Adipocyte (in vitro differentiated cells): ENCODE measurements around the gene CLPTM1L.
"Not testable (repeated sequence)": the region's sequence is repeated elsewhere in the genome, so short reads cannot be mapped to it uniquely, and the experiment has no call there.

ENCODE experiments used
- DNase-seq: peaks from one replicate; pipeline ENCODE4 v3.0.0-alpha.2; 2015; ENCODE audit warnings: low read depth
- H3K27me3 ChIP-seq: replicated peaks from 2 replicates; pipeline ENCODE4 v1.7.0; 2013; ENCODE audit warnings: mild to moderate bottlenecking, low read length, moderate library complexity; ENCODE audit not compliant: control insufficient read depth, insufficient read depth
- H3K36me3 ChIP-seq: 2 replicates; pipeline ENCODE4 v1.7.0; 2013; ENCODE audit warnings: low read length, mild to moderate bottlenecking, moderate library complexity; ENCODE audit not compliant: control insufficient read depth, insufficient read depth, severe bottlenecking
- H3K4me1 ChIP-seq: 2 replicates; pipeline ENCODE4 v1.7.0; 2013; ENCODE audit warnings: mild to moderate bottlenecking, low read length, moderate library complexity; ENCODE audit not compliant: control insufficient read depth, insufficient read depth
- H3K4me3 ChIP-seq: 2 replicates; pipeline ENCODE4 v1.7.0; 2013; ENCODE audit warnings: mild to moderate bottlenecking, low read length, moderate library complexity
- H3K9ac ChIP-seq: 2 replicates; pipeline ENCODE4 v1.7.0; 2013; ENCODE audit warnings: mild to moderate bottlenecking, low read length, moderate library complexity
- H3K9me3 ChIP-seq: 2 replicates; pipeline ENCODE4 v1.7.0; 2013; ENCODE audit warnings: mild to moderate bottlenecking, low read length, moderate library complexity; ENCODE audit not compliant: control insufficient read depth

The CLPTM1L gene

DNA sequence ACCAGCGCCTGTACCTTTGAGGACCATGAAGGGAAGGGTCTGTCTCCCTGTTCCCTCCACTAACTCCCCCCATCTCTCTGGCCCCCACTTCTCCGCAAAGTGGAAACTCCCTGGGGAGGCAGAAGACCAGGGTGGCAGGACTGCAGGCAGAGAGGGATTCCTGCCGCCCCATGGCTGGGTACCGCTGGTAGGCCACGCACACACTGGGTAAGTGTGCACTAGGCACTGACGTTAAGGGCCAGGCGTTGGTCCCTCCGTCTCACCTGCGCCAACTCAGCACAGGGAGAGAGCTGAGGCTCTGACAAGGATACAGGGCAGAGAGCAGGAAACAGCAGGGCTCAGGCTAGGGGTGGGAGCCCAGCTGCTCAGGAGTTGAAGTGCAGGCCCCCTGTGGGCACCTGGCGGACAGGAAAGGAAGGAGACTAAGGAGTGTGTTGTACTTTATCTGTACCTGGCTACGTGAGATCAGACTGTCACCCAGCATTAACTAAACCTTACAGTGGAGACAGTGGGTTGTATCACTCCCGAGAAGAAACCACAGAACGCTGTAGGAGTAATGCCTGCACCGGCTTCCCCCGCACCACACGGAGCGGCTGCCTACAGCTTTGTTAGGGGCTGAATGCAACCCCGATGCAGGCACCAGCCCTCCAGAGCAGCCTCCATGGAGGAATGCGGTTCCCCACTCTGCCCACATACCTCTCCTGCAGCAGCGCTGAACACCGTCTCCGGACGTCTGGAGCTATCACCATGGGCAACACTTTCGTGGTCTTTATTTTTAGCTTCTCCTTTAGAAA, 34.2 kb upstream of the CLPTM1L start:
- no peak overlapping the region for H3K4me3 ChIP-seq
- H3K4me1 ChIP-seq = peaks cover 17% of the 10 kb centered on the region
- no peaks in the 10 kb centered on the region for H3K9me3 ChIP-seq
- H3K36me3 ChIP-seq = no peaks in the 10 kb centered on the region
- DNase-seq = no peak
- no peak overlapping the region for H3K9ac ChIP-seq
- H3K27me3 ChIP-seq = peaks cover 49% of the 10 kb centered on the region

DNA sequence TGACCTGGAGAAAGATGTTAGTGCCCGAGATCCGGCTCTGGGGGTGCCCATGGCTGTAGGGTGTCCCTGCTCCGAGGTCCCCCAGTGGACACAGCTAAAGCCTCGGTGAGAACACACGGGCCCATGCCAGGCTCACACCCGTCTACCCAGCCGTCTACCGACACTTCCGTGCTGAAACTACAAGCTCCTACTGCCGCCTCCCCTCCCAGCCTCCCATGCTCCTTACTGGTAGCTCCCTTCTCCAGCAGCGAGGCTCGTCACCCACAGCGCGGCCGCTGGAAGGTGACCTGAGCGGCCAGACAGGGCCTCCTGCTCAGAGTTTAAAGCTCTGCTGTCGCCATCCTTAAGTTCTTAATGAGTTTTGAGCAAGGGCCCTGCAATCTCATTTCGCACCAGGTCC, 33.2 kb upstream of the CLPTM1L start:
- H3K36me3 ChIP-seq = no peaks in the 10 kb centered on the region
- no peak for DNase-seq
- H3K9me3 ChIP-seq = no peaks in the 10 kb centered on the region
- H3K27me3 ChIP-seq = peaks cover 42% of the 10 kb centered on the region
- H3K4me1 ChIP-seq = peaks cover 17% of the 10 kb centered on the region
- no peak overlapping the region for H3K4me3 ChIP-seq
- H3K9ac ChIP-seq = no peak overlapping the region

DNA sequence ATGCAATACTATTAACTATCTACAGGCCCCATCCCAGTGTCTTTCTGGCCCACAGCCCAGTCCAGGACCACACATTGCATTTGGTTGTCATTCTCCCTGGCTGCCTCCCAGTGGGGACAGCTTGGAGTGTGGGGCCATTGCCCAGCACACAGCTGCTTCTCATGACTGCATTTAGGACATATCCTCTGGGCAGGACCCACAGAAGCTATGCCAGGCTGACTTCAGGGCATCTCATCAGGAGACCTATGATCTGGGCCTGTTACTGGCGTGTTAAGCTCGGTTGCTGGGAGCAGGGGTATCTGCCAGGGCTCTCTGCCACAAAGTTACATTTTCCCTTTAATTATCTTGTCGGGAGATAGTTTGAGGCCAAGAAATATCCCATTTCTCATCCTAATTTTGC, 32.1 kb upstream of the CLPTM1L start:
- Histone ChIP-seq H3K27me3 (peaks cover 50% of the 10 kb centered on the region), H3K4me3 (no peak overlapping the region), H3K9ac (no peak overlapping the region), H3K36me3 (no peaks in the 10 kb centered on the region), H3K4me1 (peaks cover 17% of the 10 kb centered on the region), H3K9me3 (no peaks in the 10 kb centered on the region)
- DNase-seq = no peak

DNA sequence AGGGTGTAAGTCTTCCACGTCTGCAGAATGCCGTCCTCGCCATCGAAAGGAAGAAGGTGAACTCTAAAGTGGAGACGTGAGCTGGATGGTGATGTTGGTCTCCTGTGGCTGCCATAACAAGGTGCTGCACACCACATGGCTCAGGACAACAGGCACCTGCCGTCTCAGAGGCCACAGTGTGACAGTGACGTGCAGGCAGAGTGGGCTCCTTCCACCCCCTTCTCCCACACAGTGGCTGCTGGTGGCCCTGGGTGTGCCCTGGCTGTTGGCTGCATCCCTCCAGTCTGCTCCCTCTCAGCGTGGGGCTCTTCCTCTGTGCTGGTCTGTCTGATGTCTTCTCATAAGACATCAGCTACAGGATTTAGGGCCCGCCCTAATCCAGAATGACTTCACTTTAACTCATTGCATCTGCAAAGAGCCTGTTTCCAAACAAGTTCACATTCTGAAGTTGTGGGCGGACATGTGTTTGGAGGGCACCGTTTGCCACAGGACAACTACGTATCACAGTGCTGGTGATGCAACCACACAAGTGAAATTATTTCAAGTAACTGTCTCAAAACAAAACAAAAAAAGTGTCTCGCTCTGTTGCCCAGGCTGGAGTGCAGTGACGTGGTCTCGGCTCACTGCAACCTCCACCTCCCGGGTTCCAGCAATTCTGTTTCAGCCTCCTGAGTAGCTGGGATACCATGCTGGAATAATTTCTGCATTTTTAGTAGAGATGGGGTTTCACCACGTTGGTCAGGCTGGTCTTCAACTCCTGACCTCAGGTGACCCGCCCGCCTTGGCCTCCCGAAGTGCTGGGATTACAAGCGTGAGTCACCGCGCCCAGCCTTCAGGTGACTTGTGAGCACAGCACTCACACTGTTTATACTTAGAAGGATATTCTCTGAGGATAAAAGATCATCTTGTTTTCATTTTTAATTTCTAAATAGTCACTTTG, 31.2 kb upstream of the CLPTM1L start:
- H3K9me3 ChIP-seq = no peaks in the 10 kb centered on the region
- H3K36me3 ChIP-seq = no peaks in the 10 kb centered on the region
- no peak overlapping the region for H3K9ac ChIP-seq
- no peak overlapping the region for H3K4me3 ChIP-seq
- no peak for DNase-seq
- H3K4me1 ChIP-seq = peaks cover 17% of the 10 kb centered on the region
- peaks cover 48% of the 10 kb centered on the region for H3K27me3 ChIP-seq

DNA sequence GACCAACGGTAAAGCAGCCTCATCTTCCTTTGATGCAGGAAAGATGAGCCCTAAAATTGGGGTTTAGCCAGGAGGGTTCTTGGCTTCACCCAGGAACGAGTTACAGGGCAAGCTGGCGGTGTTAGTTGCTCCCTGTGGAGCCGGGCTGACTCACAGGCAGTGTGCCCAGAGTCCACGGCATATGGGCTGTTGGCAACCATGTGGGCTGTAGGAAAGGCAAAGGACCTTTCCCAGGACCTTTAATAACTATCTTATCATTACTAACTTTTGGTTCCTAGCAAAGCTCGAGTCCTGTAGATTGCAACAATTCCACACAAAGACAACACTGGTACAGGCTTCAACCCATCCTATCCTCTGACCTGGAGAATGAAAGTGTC, 29.8 kb upstream of the CLPTM1L start:
- Histone ChIP-seq H3K9ac (no peak overlapping the region), H3K4me1 (peaks cover 10% of the 10 kb centered on the region), H3K4me3 (no peak overlapping the region), H3K27me3 (peaks cover 56% of the 10 kb centered on the region), H3K9me3 (no peaks in the 10 kb centered on the region), H3K36me3 (no peaks in the 10 kb centered on the region)
- no peak for DNase-seq

DNA sequence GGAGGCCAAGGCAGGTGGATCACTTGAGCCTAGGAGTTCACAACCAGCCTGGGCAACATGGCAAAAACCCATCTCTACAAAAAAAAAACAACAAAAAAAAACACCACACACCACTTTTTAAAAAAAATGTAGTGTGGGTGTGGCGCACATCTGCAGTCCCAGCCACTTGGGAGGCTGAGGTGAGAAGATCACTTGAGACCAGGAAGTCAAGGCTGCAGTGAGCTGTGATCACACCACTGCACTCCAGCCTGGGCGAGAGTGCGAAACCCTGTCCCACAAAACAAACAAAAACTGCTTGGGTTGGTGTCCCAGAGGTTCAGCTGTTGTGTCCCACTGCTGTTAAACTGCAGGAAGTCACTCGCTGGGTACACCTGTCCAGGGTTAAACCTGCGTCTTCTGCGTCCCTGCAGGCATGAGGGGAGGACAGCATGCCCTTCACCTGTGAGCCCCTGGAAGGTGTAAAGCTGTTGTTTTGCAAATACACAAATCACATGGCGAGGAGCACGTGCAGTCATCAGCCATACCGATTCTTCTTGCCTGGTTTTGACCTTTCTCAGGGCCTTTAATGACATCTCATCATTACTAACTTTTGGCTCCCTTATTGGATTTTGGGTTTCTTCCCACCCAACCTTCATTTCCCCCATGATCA, 29.3 kb upstream of the CLPTM1L start:
- Histone ChIP-seq H3K4me1 (peaks cover 10% of the 10 kb centered on the region), H3K9ac (no peak overlapping the region), H3K9me3 (no peaks in the 10 kb centered on the region), H3K27me3 (peaks cover 56% of the 10 kb centered on the region), H3K36me3 (no peaks in the 10 kb centered on the region), H3K4me3 (no peak overlapping the region)
- no peak for DNase-seq

DNA sequence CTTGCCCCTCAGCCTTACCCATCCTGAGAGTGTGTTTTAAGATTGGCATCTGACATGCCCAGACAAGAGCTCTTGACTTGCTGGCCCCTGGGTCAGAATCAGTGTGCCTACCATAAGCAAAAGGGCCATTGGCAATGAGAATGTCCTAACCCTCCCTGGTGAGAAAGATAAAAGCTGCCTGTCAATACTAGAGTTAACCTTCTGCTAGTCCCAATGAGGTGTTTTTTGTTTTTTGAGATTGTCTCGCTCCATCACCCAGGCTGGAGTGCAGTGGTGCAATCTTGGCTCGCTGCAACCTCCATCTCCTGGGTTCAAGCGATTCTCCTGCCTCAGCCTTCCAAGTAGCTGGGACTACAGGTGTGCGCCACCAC, 27.1 kb upstream of the CLPTM1L start:
- not testable (repeated sequence) for H3K36me3 ChIP-seq, H3K4me1 ChIP-seq, DNase-seq, H3K4me3 ChIP-seq, H3K9me3 ChIP-seq, H3K9ac ChIP-seq
- peaks cover 52% of the 10 kb centered on the region for H3K27me3 ChIP-seq

DNA sequence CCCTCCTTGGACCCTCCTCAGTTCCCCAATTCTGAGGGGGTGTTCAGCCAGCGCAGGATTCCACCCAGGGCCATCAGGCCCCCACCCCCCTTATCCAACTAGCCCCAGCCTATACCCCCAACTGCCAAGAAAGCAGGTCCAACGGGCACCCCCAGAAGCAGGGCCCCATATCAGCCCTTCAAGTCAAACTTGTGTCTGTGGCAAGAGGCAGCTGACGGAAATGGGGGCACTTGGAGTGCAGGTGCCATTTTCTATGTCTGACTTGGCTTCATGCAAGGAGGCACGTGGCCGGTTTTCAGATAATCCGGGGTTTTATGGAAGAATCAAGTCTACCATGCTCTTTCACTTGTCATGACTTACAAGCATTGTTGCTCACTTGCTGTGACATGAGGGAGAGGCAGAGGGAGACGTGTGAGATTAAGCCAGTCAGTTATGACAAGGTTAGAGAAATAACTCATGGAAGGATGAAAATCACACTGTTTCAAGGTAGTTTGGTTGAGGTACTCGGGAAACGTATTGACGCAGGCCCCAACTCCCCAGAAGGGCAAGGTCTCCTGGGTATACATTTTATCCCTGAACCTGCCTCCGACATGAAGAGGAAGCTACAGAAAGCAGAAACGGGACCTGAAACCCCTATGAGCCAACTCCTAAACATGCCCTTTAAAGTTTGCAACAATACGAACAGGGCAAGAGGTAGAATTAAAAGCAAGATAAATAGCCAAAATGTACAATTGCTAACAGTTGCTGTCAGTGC, 26.5 kb upstream of the CLPTM1L start:
- H3K4me3 ChIP-seq = no peak overlapping the region
- no peaks in the 10 kb centered on the region for H3K36me3 ChIP-seq
- H3K9ac ChIP-seq = no peak overlapping the region
- H3K9me3 ChIP-seq = no peaks in the 10 kb centered on the region
- no peak for DNase-seq
- peaks cover 5% of the 10 kb centered on the region for H3K4me1 ChIP-seq
- H3K27me3 ChIP-seq = peaks cover 57% of the 10 kb centered on the region

DNA sequence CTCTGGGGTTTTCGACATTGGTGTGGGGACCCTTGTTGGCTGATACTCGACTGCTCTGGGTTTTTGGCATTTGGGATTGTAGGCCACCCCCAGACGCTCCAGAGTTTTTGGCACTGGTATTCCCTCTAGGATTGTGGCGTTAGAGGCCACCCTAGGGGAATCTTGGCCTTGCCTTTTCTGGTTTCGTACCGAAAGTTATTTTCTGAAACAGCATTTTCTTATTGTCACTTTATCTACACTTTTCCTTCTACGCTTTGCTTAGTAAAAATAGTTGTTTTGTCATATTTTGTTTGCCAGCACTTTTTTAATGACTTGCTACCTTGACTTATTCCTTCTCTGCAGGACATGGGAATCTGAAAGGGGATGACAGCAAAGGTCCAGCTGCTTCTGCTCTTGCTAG, 25.1 kb upstream of the CLPTM1L start:
- Histone ChIP-seq H3K9ac (no peak overlapping the region), H3K9me3 (no peaks in the 10 kb centered on the region), H3K27me3 (peaks cover 61% of the 10 kb centered on the region), H3K4me1 (peaks cover 3% of the 10 kb centered on the region), H3K4me3 (no peak overlapping the region), H3K36me3 (no peaks in the 10 kb centered on the region)
- DNase-seq = no peak

DNA sequence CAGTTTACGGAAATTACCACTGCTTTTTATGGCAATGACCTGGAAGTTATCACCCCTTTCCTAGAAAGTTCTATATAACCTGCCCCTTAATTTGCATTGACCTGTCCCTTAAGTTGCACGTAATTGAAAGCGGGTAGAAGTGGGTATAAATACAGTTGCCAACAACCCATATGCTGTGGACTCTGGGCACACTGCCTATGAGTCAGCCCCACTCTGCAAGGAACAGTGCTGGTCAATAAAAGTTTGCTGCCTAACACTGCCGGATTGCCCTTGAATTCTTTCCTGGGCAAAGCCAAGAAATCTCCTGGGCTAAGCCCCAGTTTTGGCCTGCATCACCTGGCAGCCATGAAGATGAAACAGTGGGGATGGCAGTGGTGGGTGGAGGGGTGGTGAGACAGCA, 23.9 kb upstream of the CLPTM1L start:
- no peaks in the 10 kb centered on the region for H3K36me3 ChIP-seq
- H3K9ac ChIP-seq = no peak overlapping the region
- H3K9me3 ChIP-seq = no peaks in the 10 kb centered on the region
- no peaks in the 10 kb centered on the region for H3K4me1 ChIP-seq
- peaks cover 71% of the 10 kb centered on the region for H3K27me3 ChIP-seq
- DNase-seq = no peak
- no peak overlapping the region for H3K4me3 ChIP-seq

DNA sequence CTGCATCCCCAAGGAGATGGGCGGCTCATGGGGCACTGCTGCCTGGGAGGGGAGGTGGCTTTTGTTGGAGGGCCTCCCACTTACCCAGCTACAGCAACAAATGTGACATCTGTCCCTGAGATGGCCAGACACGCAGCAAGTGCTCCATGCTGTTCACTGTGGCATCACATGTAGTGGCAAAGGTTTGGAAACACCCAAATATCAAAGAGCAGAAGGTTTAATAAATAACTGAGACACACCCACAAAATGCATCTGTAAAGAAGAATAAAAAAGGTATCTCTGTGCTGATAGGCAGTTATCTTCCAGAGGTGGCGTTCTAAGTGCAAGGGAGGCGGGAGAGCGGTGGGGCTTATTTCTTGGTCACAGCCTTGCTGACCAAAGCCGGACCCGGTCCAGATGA, 23.3 kb upstream of the CLPTM1L start:
- Histone ChIP-seq H3K9ac (no peak overlapping the region), H3K27me3 (peaks cover 76% of the 10 kb centered on the region), H3K36me3 (no peaks in the 10 kb centered on the region), H3K9me3 (no peaks in the 10 kb centered on the region), H3K4me3 (no peak overlapping the region), H3K4me1 (no peaks in the 10 kb centered on the region)
- no peak for DNase-seq
